OCI-M2 (cell line): Measurements from ENCODE around the gene CCHCR1.
"Not testable (repeated sequence)": the region's sequence is repeated elsewhere in the genome, so short reads cannot be mapped to it uniquely, and the experiment has no call there.

Source experiments
- DNase-seq: peaks from one replicate; lab custom pipeline; 2025; ENCODE audit not compliant: unreplicated experiment; lab: John Stamatoyannopoulos, UW

The CCHCR1 gene

GRCh38 chr6:31185695-31186051 lies 28.1 kb upstream of the CCHCR1 start:
- DNase-seq: not testable (repeated sequence)

- not testable (repeated sequence) for DNase-seq
These were observed 26.3 kb upstream of the CCHCR1 start for GRCh38 chr6:31183859-31184258.

GRCh38 chr6:31183287-31183686 lies 25.7 kb upstream of the CCHCR1 start:
- not testable (repeated sequence) for DNase-seq

- DNase-seq: peak; percentile 91
These were observed 22.9 kb upstream of the CCHCR1 start for GRCh38 chr6:31180500-31180899.

GRCh38 chr6:31179896-31180295 lies 22.3 kb upstream of the CCHCR1 start:
- no peak for DNase-seq

- DNase-seq: no peak
These were observed 21.4 kb upstream of the CCHCR1 start for GRCh38 chr6:31179042-31179386.

- no peak for DNase-seq
These were observed 20.8 kb upstream of the CCHCR1 start for GRCh38 chr6:31178143-31179041.

- DNase-seq: no peak
These were observed 18.4 kb upstream of the CCHCR1 start for GRCh38 chr6:31175971-31176370.

GRCh38 chr6:31174378-31174777 lies 16.8 kb upstream of the CCHCR1 start:
- no peak for DNase-seq

GRCh38 chr6:31173406-31173805 lies 15.8 kb upstream of the CCHCR1 start:
- no peak for DNase-seq

GRCh38 chr6:31172973-31173384 lies 15.4 kb upstream of the CCHCR1 start:
- no peak for DNase-seq

GRCh38 chr6:31171931-31172905 lies 14.6 kb upstream of the CCHCR1 start:
- no peak for DNase-seq

GRCh38 chr6:31170987-31171671 lies 13.5 kb upstream of the CCHCR1 start:
- no peak for DNase-seq

GRCh38 chr6:31170600-31170881 lies 12.9 kb upstream of the CCHCR1 start, which contains the start of gene POU5F1:
Gene POU5F1 (minus strand): TSS chr6:31170682. CDS start chr6:31170620, 62 bp downstream.
- no peak for DNase-seq

GRCh38 chr6:31169858-31170599 lies 12.4 kb upstream of the CCHCR1 start:
- not testable (repeated sequence) for DNase-seq

- no peak for DNase-seq
These were observed 11.7 kb upstream of the CCHCR1 start for GRCh38 chr6:31169123-31169857.

- no peak for DNase-seq
These were observed 11.0 kb upstream of the CCHCR1 start for GRCh38 chr6:31168606-31169005.

GRCh38 chr6:31165986-31166385 lies 8.4 kb upstream of the CCHCR1 start:
- no peak for DNase-seq

- DNase-seq: not testable (repeated sequence)
These were observed 7.6 kb upstream of the CCHCR1 start for GRCh38 chr6:31165064-31165832.
